NOMO-1 treated with dmso at 0.1 percent for 144 hours (cell line): ENCODE results near the gene DPEP1.
"Not testable (repeated sequence)": the region's sequence is repeated elsewhere in the genome, so short reads cannot be mapped to it uniquely, and the experiment has no call there.

ENCODE experiments used
- DNase-seq: peaks from one replicate; lab custom pipeline; 2025; ENCODE audit not compliant: unreplicated experiment; lab: John Stamatoyannopoulos, UW

Gene DPEP1

DNA sequence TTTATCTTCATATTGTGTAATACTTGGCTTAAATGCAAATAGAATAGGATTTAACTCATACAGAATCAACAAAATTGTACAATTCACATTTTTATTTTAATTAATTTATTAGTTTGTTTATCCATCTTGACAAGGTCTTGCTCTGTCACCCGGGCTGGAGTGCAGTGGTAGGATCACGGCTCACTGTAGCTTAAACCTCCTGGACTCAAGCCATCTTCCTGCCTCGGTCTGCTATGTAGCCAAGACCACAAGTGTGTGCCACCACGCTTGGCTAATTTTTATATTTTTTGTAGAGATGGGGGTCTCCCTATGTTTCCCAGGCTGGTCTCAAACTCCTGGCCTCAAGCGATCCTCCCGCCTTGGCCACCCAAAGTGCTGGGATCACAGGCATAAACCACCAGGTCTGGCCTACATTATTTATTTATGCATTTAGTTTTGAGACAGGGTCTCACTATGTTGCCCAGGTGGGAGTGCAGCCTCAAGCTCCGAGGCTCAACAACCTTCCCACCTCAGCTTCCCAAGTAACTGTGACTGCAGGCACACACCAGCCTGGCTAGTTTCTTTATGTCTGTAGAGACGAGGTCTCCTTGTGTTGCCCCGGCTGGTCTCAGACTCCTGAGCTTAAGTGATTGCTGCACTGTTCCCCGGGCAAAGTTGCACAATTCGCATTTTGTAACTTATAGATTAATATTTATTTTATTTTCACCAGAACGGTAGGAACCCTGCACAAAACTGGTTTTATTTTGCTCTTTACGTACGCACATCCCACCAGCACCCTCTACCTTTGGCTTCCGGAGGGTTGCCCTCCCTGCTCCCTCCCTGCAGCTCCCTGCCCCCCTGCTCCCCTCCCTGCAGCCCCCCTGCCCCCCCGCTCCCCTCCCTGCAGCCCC is 4.9 kb downstream of the DPEP1 start:
- DNase-seq: no peak

DNA sequence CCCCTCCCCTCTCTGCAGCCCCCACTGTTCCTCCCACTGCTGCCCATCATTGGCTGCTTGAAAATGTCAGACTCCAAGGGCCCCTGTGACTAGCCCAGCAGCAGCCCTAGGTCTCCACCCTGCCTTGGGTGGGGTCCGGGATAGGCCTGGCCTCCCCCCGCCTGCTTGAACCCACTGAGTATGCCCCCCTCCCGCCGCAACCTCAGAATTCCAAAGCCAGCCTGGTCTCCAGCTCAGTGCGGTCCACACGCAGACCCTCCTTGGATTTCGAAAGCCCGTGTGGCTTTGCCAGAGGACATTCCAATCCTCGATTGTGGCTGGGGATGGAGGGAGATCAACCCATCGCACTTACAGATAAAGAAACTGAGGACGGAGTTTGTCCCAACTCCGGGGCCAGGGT is 6.4 kb downstream of the DPEP1 start:
- DNase-seq: no peak

DNA sequence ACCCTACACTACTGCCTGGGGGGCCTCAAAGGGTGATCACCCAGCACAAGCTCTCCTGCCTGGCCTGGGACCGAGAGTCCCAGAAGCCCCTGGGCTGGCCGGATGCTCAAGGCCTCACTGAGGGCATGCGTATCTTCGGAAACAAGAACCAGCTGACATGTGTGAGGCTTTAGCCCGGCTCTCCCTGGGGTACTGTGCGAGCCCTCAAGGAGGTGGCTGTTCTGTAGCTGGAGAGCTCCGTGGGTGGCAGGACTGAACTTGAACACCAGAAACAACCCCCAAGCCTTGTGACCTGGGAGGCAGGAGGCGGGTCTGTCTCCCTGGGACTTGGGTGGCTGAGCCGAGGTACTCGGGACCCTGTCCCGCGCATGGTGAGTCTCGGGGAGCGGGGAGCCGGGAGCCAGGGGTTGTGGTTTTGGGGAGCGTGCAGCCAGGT is 7.0 kb downstream of the DPEP1 start:
- DNase-seq: no peak

DNA sequence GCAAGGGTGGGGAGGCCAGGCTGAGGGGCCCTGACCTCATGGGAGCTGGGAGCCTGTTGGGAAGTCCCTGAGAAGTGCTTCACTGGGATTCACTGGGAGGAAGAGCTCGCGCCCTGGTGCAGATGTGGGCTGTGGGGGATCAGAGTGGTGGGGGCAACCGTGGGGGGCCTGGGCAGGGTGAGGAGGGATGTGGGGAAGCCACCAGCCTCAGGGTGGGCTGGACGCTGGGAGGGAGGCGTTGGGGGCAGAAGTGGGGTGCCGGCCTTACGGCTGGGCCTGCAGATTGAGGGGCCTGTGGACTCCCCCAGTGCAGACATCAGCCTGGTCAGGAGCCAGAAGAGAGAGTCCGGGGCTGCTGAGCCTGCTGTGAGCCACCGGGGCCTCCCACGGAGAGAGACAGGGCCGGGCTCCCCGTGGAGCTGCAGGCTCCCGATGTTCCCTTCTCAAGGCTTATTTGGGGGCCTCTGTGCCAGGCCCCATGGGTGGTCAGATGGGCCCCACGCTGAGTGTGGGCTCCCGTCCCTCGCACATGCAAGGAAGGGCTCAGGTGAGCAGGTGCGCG is 7.8 kb downstream of the DPEP1 start:
- no peak for DNase-seq

DNA sequence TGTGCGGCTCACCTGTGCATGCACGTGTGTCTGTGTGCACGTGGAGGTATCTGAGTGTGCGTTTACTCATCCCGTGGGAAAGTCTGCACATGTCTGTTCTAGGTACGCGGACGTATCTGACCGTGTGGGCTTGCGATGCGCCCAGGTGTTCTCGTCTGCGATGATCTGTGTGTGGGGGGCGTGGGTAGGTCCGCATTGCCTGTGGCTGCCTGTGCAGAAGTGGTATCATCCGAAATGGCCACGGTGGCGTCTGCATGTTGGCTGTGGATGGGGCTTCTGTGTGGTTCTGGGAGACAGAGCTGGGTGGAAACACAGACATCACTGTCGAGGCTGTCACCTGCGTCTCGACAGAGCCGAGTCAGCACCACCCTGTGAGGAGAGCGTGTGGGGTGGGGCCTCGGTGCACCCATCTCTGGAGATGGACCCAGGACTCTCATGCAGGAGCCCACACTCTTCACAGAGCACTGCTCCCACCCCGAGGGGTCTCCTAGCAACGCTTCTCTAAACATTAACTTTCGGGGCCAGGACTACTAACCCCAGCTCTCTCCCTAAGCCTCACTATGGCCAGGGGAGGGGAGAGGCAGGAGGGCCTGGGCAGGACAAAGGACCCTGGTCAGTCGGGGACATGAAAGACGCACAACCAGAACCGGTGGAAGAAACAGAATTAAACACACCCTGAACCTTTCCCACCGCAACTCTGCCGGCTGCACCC is 8.4 kb downstream of the DPEP1 start:
- DNase-seq: no peak

DNA sequence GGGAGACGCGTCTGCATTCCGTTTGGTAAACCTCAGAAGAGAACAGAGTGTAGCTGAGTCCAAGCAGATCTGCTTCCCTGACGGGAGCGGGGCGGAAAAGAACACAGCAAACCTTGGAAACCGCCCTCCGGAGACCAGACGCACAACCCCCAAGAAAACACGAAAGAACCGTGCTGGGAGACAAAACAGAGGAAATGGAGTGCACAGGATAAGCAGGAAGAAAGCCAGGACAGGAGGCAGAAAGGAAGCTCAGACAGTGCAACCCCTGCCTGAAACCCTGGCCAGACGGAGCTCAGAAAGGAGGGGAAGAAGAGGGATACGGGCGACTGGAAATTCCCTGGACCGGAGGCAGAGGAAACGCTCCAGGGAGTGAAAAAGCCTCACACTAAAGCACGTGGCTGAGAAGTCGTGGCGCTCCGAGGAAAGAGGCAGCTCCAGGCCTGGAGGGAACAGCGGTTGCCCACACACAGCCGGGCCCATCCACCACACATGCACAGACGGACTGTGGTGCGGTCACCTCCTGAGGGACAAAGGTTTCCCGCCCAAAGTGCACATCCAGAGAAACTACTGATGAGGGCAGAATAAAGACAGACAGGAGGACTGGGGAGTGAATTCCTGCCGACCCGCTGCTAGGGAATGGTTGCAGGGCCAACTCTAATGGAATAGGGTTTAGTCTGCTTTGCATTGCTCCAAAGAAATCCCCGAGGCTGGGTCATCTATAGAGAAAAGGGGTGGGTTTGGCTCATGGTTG is 10.2 kb downstream of the DPEP1 start:
- DNase-seq: no peak

DNA sequence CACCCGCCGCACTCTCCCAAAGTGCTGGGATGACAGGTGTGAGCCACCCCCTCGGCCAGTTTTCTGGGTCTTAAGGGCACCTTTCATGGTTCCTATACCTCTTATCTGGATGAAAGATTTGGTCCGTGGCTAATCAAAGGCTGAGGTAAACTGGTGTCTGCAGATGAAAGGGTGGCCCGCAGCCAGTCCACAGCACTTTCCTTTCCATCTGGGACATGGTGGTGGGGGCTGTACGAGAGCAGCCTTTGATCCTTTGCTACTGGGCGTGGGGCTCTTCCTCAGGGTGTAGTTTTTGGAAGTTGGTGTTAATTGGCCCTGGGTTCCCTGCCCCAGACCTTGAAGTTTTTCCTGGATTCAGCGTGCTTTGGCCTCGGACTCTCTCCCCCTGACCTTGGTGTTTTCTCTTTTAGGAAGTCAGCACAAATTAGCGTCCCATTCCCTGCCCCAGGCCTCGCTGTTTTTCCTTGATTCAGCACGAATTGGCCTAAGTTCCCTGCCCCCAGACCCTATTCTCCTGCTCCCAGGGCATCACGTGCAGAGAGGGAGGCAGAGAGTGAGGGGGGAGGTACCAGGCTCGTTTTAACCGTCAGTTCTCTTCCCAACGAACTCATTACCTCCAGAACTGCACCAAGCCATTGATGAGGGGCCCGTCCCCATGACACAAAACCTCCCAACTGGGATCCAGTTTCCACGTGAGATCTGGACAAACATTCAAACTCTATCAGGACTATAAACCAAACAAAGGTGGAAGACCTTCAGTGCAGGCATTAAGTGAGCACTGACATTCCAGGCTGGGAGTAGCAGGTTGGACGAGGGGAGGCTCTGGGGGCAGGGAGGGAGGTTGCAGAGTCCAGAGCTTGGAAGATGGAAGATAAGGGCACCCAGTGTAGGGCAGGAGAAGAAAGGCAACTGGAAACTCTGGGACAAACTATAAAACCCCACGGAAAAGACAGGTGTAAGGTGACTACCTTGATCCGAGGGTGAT is 11.6 kb downstream of the DPEP1 start:
- DNase-seq: no peak

DNA sequence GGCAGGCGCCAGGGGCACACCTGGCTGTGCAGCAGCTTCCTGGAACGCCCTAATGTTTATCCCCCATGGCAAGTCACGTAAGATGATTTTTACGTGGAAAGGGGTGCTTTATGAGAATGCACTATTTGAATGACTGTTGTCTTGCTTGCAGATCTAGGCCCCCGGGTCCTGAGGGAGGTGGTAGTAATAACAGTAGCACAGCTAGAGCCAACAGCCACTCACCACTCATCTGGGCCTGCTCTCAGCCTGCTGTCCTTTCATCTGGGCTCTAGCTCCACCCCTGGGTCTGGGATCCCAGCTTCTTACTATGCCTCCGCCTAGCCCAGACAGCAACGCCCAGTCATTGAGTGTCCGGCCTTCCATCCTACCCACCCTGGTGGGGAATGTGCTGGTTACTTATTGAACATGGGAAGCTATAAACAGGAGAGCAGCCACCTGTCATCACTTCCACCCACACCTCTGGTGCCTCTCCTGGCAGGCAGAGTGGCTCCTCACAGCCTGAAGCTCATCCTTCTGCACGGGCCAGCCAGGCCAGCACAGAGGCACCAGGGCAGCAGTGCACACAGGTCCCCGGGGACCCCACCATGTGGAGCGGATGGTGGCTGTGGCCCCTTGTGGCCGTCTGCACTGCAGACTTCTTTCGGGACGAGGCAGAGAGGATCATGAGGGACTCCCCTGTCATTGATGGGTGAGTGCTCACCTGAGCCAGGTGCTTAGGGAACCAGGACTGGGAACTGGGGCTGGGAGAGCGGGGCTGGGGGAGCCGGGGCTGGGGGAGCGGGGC is 16.6 kb downstream of the DPEP1 start:
- DNase-seq: no peak

DNA sequence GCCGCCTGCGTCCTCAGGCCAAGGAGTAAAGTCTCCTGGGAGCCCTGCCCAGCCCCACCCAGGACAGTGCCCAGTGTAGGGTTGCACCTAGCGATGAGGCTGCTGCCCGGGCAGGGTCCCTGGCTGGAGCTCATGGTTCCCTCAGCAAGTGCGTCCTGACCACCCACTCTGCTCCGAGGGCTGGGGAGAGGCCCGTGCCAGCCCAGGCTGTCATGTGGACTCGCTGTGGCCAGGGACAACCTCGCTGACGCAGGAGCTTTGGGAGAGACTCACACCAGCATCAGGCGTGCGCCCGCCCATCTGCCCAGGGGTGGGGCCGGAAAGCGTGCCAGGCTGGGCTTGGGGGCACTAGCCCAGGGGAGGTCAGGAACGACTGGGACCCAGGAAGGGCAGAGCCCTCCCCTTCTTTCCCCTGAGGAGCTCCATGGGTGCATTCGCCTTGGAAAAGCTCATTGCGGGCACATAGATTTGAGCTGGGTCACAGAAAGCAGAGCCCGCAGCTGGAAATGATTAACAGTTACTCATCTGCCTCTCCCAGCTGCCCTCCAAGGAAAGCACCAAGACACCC is 19.7 kb downstream of the DPEP1 start:
- no peak for DNase-seq

DNA sequence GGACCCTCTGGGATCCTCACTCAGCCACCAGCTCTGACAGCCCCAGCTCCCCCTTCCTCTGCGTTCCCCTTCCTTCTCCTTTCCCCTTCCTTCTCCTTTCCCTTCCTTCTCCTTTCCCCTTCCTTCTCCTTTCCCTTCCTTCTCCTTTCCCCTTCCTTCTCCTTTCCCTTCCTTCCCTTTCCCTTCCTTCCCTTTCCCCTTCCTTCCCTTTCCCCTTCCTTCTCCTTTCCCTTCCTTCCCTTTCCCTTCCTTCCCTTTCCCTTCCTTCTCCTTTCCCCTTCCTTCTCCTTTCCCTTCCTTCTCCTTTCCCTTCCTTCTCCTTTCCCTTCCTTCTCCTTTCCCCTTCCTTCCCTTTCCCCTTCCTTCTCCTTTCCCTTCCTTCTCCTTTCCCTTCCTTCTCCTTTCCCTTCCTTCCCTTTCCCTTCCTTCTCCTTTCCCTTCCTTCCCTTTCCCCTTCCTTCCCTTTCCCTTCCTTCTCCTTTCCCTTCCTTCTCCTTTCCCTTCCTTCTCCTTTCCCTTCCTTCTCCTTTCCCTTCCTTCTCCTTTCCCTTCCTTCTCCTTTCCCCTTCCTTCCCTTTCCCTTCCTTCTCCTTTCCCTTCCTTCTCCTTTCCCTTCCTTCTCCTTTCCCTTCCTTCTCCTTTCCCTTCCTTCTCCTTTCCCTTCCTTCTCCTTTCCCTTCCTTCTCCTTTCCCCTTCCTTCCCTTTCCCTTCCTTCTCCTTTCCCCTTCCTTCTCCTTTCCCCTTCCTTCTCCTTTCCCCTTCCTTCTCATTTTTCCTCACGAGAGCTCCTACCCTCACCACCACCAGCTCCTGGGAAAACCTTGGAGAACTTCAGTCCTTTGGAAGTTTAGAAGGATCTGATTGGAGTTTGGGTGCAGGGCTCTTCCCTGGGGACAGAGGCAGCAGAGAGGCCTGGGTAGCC is 21.3 kb downstream of the DPEP1 start:
- DNase-seq: not testable (repeated sequence)

DNA sequence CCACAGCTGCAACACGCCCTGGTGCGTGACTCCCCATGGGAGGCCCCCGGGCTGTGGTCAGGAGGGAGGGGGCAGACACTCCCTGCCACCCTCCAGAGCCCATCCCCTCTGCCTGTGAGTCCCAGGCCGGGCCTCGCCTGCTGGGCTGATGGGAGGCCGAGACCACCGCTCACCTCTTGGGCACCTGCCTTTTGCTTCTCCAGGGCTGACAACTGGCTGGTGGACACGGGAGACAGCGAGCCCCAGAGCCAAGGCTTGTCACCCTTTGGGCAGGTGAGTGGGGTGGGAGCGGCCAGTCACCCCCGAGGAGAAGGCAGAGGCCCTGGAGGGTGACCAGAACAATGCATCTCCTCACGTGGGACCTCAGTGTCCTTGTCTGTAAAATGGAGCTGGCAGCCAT is 23.2 kb downstream of the DPEP1 start:
- DNase-seq: no peak

DNA sequence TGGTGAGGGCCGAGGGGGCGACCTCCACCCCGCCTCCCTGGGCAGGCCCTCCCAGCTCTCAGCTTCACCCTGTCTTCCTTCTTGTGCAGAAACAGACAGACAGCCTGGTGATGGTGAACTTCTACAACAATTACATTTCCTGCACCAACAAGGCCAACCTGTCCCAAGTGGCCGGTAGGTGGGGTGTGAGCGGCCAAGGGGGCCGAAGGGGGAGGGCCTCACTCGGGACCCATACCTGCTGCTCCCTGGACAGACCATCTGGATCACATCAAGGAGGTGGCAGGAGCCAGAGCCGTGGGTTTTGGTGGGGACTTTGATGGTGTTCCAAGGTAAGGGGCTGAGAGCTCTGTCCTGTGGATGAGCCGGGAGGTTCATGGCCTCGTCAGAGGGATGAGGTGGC is 23.9 kb downstream of the DPEP1 start:
- DNase-seq: no peak

DNA sequence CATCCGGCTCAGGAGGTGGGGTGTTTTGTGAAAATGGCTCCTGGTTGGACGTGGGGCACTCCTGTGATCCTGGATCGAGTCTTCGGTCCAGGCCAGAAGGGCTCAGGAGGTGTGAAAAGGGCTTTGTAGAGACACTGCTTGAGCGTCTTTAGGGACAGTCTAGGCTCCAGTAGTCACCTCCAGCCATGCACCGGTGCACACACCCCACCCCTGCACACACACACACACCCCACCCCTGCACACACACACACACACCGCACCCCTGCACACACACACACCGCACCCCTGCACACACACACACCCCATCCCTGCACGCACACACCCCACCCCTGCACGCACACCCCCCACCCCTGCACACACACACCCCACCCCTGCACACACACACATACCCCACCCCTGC is 25.0 kb downstream of the DPEP1 start:
- no peak for DNase-seq

DNA sequence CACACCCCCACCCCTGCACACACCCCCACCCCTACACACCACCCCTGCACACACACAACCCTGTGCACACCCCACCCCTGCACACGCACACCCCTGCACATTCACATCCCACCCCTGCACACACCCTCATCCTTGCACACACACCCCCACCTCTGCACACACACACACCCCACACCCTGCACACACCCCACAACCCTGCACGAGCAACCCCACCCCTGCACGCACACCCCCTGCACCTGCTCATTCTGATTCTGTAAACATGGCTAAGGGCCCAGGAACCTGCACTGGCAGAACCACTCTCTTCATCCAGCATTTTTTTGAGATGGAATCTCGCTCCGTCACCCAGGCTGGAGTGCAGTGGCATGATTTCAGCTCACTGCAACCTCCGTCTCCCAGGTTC is 25.9 kb downstream of the DPEP1 start:
- DNase-seq: no peak

DNA sequence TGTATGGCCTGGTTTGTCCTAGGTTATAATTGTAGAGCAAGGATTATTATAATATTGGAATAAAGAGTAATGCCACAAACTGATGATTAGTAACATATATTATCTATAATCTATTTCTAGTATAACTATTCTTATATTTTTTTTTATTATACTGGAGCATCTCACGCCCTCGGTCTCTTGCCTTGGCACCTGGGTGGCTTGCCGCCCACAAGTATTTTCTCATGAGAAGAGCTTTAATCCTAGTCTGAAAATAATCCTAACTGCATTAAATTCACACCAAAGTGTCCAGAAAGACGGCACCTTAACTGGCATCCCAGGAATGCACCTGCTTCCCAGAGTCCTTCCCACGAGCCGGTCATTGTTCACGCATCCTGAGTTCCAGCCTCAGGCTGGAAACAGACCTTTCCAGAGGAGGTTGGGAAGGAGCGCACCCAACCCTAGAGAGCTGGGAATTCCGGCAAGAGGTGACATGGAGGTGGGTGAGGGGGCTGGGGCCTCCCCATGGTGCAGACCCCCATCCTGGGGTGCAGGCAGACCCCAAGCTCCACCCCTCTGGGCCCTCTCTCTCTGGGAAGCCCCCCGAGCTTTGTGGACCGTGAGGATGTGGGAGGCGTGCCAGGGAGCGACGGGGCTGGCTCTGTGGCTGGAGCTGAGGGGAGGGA is 28.1 kb downstream of the DPEP1 start:
- no peak for DNase-seq

DNA sequence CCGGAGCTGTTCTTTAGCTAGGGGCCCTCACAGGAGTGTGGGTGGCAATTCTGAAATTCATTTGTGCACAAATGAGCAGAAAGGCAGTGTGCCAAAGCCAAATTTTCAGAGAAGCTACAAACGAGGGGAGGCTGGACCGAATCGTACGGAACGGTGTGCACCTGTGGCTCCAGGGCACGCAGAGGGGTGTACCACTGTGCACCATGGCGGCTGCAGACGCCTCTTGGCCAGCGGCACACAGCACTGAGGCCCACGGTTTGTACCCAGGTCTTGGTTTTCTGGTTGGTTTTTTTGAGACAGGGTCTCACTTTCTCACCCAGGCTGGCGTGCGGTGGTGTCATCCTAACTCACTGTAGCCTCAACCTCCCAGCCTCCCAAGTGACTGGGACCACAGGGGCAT is 29.1 kb downstream of the DPEP1 start:
- no peak for DNase-seq

DNA sequence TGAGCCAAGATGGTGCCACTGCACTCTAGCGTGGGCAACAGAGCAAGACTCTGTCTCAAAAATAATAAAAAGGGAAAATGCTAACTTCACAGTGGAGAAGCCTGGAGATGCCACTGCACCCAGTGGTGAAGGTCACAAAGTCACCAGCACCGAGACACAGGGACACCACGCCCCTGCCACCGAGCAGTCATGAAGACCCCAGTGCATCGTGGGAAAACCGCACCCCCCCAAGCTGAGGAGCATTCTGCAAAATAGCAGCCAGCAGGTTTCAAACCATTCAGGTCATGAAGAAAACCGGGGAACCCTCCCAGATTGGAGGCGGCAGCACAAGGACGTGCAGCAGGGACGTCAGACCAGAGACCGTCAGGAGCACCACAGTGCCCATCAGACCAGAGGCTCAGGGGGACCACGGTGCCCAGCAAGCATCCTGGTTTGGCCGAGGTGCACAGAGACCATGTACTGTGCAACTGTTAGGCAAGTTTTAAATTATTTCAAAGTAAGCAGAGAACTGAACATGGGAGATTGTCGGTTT is 30.4 kb downstream of the DPEP1 start:
- no peak for DNase-seq
